ENCODE data around the gene OMG.
"Not testable (repeated sequence)": the region's sequence is repeated elsewhere in the genome, so short reads cannot be mapped to it uniquely, and the experiment has no call there.

OMG gene

GRCh38 chr17:31262923-31263322, 34.1 kb downstream of the OMG start:
- not testable (repeated sequence) for DNase-seq (ENCODE audit: low read depth)

- DNase-seq (ENCODE audit: low read depth): no peak
Measured at GRCh38 chr17:31261601-31262000, 35.4 kb downstream of the OMG start.

- no peak for DNase-seq (ENCODE audit: low read depth)
Measured at GRCh38 chr17:31260151-31260550, 36.9 kb downstream of the OMG start.

- DNase-seq (ENCODE audit: low read depth): no peak
Measured at GRCh38 chr17:31256936-31257335, 40.1 kb downstream of the OMG start.

- DNase-seq (ENCODE audit: low read depth): no peak
Measured at GRCh38 chr17:31254654-31255053, 42.4 kb downstream of the OMG start.

GRCh38 chr17:31252741-31253140, 44.3 kb downstream of the OMG start:
- DNase-seq (ENCODE audit: low read depth): no peak

- DNase-seq (ENCODE audit: low read depth): no peak
Measured at GRCh38 chr17:31251970-31252328, 45.1 kb downstream of the OMG start.

- DNase-seq (ENCODE audit: low read depth): no peak
Measured at GRCh38 chr17:31251105-31251969, 45.7 kb downstream of the OMG start.

GRCh38 chr17:31250229-31250628, 46.8 kb downstream of the OMG start:
- no peak for DNase-seq (ENCODE audit: low read depth)

GRCh38 chr17:31249835-31250141, 47.3 kb downstream of the OMG start:
- no peak for DNase-seq (ENCODE audit: low read depth)

- no peak for DNase-seq (ENCODE audit: low read depth)
Measured at GRCh38 chr17:31248986-31249834, 47.8 kb downstream of the OMG start.

All from activated T-cell treated with anti-CD3 and anti-CD28 coated beads for 48 hours (primary cell).